ENCODE measurements around the gene FSD1. TPM values are rescaled to one million over a fixed set of nuclear protein-coding genes. Genes with fewer than 3 reads are reported as not detected.

The FSD1 gene
- total RNA-seq, 1 donor from 2014 or later: 0.26 TPM

DNA sequence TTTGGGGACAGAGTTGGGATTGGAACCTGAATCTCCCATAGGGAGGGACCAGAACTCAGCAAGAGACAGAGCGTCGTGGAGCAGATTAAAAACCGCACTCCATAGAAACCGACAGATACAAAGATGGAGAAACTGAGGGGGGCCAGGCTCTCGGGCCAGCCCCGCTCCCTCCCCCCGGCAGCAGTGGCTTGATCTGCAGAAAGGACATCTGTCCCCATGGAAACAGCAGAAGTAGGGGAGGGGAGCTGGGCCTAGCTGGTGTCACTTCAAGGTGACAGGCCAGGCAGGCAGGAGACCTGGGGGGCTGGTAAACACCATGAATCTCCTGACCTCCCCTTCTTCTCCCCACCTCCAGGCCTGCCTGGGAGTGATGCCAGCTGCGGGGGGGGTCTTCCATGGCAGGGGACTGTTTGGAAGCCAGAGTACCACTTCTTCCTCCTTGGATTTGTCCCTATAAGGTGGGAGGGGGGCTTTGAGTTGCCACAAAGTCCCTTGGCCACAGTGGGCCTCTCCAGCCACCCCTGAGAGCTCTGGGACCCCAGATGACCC lies 13.1 kb upstream of the FSD1 start:
- Histone ChIP-seq H3K36me3 (ENCODE audit: control insufficient read depth, insufficient read depth, low read length) (no peaks in the 10 kb centered on the region), H3K4me3 (ENCODE audit: low read depth, low read length) (no peak overlapping the region), H3K27me3 (ENCODE audit: control insufficient read depth, insufficient read depth, low read length) (no peaks in the 10 kb centered on the region)
- TF ChIP-seq, protein P1, sequence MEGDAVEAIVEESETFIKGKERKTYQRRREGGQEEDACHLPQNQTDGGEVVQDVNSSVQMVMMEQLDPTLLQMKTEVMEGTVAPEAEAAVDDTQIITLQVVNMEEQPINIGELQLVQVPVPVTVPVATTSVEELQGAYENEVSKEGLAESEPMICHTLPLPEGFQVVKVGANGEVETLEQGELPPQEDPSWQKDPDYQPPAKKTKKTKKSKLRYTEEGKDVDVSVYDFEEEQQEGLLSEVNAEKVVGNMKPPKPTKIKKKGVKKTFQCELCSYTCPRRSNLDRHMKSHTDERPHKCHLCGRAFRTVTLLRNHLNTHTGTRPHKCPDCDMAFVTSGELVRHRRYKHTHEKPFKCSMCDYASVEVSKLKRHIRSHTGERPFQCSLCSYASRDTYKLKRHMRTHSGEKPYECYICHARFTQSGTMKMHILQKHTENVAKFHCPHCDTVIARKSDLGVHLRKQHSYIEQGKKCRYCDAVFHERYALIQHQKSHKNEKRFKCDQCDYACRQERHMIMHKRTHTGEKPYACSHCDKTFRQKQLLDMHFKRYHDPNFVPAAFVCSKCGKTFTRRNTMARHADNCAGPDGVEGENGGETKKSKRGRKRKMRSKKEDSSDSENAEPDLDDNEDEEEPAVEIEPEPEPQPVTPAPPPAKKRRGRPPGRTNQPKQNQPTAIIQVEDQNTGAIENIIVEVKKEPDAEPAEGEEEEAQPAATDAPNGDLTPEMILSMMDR (IDR thresholded peaks at IDR 0.05; ENCODE audit: insufficient read depth, low read length, severe bottlenecking): no peak
- no peak for DNase-seq (ENCODE audit: low read depth)
- no peak for FAIRE-seq

DNA sequence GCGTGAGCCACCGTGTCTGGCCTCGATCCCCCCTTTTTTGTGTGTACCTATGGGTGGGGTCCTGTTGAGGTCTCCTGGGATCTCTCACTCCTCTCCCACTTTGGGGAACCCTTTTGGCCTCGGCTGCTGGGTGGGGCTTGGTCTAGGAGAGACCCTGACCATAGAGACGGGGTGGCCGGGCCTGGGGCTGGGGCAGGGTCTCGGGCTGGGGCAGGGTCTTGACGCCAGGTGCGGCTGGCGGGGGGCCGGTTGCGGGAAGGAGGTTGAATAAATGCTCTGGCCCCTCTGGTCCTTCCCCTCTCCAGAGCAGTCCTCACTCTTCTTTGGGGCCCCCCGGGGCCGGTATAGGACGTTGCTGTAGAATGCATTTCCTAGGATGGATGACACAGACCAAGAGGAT lies 11.9 kb upstream of the FSD1 start:
- TF ChIP-seq, protein P1 (IDR thresholded peaks at IDR 0.05; ENCODE audit: insufficient read depth, low read length, severe bottlenecking): no peak
- Histone ChIP-seq H3K36me3 (ENCODE audit: control insufficient read depth, insufficient read depth, low read length) (no peaks in the 10 kb centered on the region), H3K4me3 (ENCODE audit: low read depth, low read length) (no peak overlapping the region), H3K27me3 (ENCODE audit: control insufficient read depth, insufficient read depth, low read length) (peaks cover 1% of the 10 kb centered on the region)
- no peak for FAIRE-seq
- no peak for DNase-seq (ENCODE audit: low read depth)

DNA sequence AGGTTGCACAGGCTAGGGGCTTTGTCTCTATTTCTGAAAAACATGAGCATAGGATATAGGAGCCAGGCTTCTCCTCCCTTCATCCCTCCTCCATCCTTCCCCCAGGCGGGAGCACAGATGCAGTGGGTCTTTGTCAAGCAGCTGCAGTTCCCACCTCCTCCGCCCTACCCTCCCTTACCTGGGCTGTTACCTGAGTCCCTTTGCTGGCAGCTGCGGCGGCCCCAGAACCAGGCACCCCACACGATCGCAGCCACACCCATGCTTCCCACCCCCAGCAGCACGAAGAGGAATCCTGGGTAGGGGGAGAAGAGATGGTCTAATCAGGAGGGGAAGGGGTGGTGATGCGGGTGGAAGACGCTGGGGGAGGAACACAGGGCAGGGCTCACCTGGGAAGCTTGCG lies 10.0 kb upstream of the FSD1 start:
- no peak for DNase-seq (ENCODE audit: low read depth)
- Histone ChIP-seq H3K36me3 (ENCODE audit: control insufficient read depth, insufficient read depth, low read length) (no peaks in the 10 kb centered on the region), H3K27me3 (ENCODE audit: control insufficient read depth, insufficient read depth, low read length) (peaks cover 1% of the 10 kb centered on the region), H3K4me3 (ENCODE audit: low read depth, low read length) (no peak overlapping the region)
- TF ChIP-seq, protein P1 (IDR thresholded peaks at IDR 0.05; ENCODE audit: insufficient read depth, low read length, severe bottlenecking): no peak
- FAIRE-seq: no peak

DNA sequence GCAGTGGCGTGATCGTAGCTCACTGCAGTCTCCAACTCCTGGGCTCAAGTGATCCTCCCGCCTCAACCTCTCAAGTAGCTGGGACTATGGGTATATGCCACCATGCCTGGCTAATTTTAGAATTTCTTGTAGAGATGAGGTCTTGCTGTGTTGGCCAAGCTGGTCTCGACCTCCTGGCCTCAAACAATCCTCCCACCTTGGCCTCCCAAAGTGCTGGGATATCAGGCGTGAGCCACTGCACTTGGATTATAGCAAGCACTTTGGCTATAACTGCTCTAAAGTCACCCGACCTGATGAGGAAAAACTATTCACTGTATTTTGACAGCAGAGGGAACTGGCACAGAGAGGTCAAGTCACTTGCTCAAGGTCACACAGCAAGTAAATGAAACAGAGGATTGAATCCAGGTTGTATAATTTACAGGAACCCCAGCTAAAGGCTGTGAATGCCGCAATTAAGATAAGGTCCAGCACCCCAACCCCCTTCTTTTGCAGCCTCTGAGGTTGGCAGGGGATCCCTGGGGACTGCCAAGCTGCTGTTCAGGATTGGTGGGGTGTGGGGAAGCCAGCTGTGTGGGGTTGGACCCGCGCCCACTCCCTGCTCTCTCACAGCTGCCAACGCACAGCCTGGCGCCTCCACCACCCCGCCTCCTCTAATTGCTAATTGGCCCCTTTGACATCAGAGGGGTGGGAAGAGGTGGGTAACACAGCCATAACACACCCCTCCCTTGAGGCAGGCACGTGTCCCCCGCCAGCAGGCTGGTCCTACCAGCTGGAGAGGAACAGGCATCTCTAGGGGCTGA lies 8.2 kb upstream of the FSD1 start:
- H3K27me3 ChIP-seq (ENCODE audit: control insufficient read depth, insufficient read depth, low read length): peaks cover 1% of the 10 kb centered on the region
- FAIRE-seq (no peak), DNase-seq (ENCODE audit: low read depth) (no peak)
- TF ChIP-seq, protein P1 (IDR thresholded peaks at IDR 0.05; ENCODE audit: insufficient read depth, low read length, severe bottlenecking): no peak
- H3K4me3 ChIP-seq (ENCODE audit: low read depth, low read length): no peak overlapping the region
- no peaks in the 10 kb centered on the region for H3K36me3 ChIP-seq (ENCODE audit: control insufficient read depth, insufficient read depth, low read length)

DNA sequence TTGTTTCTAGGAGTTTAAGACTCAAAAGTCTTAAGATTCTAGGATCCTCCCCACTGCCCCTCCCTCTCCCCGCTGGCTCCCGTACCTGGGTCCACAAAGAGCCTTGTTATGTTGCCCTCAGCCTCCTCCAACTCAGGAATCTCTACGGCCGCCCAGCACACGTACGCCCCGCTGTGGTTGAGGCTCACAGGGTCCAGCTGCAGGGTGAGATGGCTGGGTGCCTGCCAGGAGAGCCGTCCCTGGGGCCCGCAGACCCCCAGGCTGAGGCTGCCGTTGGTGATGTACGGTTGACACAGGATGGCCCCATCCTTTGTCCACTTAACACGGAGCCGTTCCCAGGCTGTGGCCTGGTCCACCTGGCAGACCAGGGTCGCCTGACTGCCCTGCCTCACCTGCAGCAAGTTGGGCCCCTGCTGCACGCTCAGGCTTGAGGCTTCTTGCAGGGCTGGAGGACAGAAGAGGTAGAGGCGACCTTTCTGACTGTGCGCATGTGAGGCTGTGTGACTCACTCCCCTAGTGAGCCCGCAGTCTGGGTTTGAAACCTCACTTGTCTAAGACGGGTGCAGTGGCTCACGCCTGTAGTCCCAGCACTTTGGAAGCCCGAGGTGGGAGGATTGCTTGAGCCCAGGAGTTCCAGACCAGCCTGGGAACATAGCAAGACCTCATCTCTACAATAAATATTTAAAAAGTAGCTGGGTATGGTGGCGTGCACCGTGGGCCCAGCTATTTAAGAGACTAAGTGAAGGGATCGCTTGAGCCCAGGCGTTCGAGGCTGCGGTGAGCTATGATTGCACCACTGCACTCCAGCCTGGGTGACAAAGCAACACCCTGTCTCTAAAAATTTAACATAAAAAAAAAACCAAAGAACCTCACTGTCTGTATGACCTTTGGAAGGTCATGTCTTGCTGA lies 6.2 kb upstream of the FSD1 start:
- Histone ChIP-seq H3K36me3 (ENCODE audit: control insufficient read depth, insufficient read depth, low read length) (no peaks in the 10 kb centered on the region), H3K27me3 (ENCODE audit: control insufficient read depth, insufficient read depth, low read length) (peaks cover 1% of the 10 kb centered on the region), H3K4me3 (ENCODE audit: low read depth, low read length) (no peak overlapping the region)
- TF ChIP-seq, protein P1 (IDR thresholded peaks at IDR 0.05; ENCODE audit: insufficient read depth, low read length, severe bottlenecking): no peak
- FAIRE-seq: no peak
- no peak for DNase-seq (ENCODE audit: low read depth)

Data from bronchial epithelial cell (primary cell).